H9 (cell line): Measurements from ENCODE around the gene ENOX2. TPM values are rescaled to one million over a fixed set of nuclear protein-coding genes. Genes with fewer than 3 reads are reported as not detected.

Source experiments
- DNase-seq: peaks from one replicate; pipeline ENCODE4 v3.0.0-alpha.2; 2017
- H2AFZ ChIP-seq: one replicate; pipeline ENCODE4 v1.6.1; 2013; ENCODE audit warnings: mild to moderate bottlenecking, low read length, control low read depth, moderate library complexity
- H2AK5ac ChIP-seq: 2 replicates; pipeline ENCODE4 v1.6.1; 2013; ENCODE audit warnings: low read length, control low read depth, mixed read lengths; ENCODE audit not compliant: insufficient read length
- H2BK120ac ChIP-seq: one replicate; pipeline ENCODE4 v1.6.1; 2013; ENCODE audit warnings: low read depth, mild to moderate bottlenecking, low read length, control low read depth, inconsistent platforms; ENCODE audit not compliant: poor library complexity, severe bottlenecking
- H2BK12ac ChIP-seq: 2 replicates; pipeline ENCODE4 v1.6.1; 2013; ENCODE audit warnings: low read length, control low read depth, mixed read lengths, low read depth; ENCODE audit not compliant: insufficient read length
- H2BK15ac ChIP-seq: 2 replicates; pipeline ENCODE4 v1.6.1; 2013; ENCODE audit warnings: low read depth, low read length, control low read depth
- H2BK20ac ChIP-seq: one replicate; pipeline ENCODE4 v1.6.1; 2013; ENCODE audit warnings: low read depth, mild to moderate bottlenecking, low read length, control low read depth, inconsistent platforms; ENCODE audit not compliant: poor library complexity, severe bottlenecking
- H2BK5ac ChIP-seq: 2 replicates; pipeline ENCODE4 v1.6.1; 2013; ENCODE audit warnings: low read length, control low read depth, mixed read lengths; ENCODE audit not compliant: insufficient read length
- H3K14ac ChIP-seq: 2 replicates; pipeline ENCODE4 v1.6.1; 2013; ENCODE audit warnings: low read length, control low read depth; ENCODE audit not compliant: insufficient read depth
- H3K18ac ChIP-seq: 2 replicates; pipeline ENCODE4 v1.6.1; 2013; ENCODE audit warnings: low read depth, mild to moderate bottlenecking, mixed read lengths, low read length, control low read depth; ENCODE audit not compliant: insufficient read length
- H3K23ac ChIP-seq: 2 replicates; pipeline ENCODE4 v1.6.1; 2013; ENCODE audit warnings: low read length, control low read depth, mixed read lengths, low read depth; ENCODE audit not compliant: insufficient read length
- H3K23me2 ChIP-seq: 2 replicates; pipeline ENCODE4 v1.6.1; 2013; ENCODE audit warnings: low read depth, mild to moderate bottlenecking, mixed read lengths, low read length, control low read depth; ENCODE audit not compliant: insufficient read length, poor library complexity, severe bottlenecking
- H3K27ac ChIP-seq: 2 replicates; pipeline ENCODE4 v1.5.1; 2013; ENCODE audit warnings: low read length, control low read depth, mixed read lengths, low read depth; ENCODE audit not compliant: insufficient read length
- H3K27me3 ChIP-seq: 2 replicates; pipeline ENCODE4 v1.6.1; 2013; ENCODE audit warnings: low read length, control low read depth, inconsistent platforms; ENCODE audit not compliant: insufficient read depth
- H3K4ac ChIP-seq: 2 replicates; pipeline ENCODE4 v1.6.1; 2013; ENCODE audit warnings: low read depth, mild to moderate bottlenecking, control low read depth, inconsistent platforms, low read length, moderate library complexity
- H3K4me1 ChIP-seq: 2 replicates; pipeline ENCODE4 v1.6.1; 2013; ENCODE audit warnings: low read length, control low read depth, inconsistent platforms; ENCODE audit not compliant: insufficient read depth
- H3K4me2 ChIP-seq: 2 replicates; pipeline ENCODE4 v1.6.1; 2013; ENCODE audit warnings: low read length, control low read depth, mixed read lengths; ENCODE audit not compliant: insufficient read length, insufficient read depth
- H3K56ac ChIP-seq: 2 replicates; pipeline ENCODE4 v1.6.1; 2013; ENCODE audit warnings: low read depth, mild to moderate bottlenecking, mixed read lengths, low read length, control low read depth; ENCODE audit not compliant: insufficient read length
- H3K79me1 ChIP-seq: 2 replicates; pipeline ENCODE4 v1.6.1; 2013; ENCODE audit warnings: low read depth, mild to moderate bottlenecking, moderate library complexity, low read length, control low read depth, inconsistent platforms; ENCODE audit not compliant: insufficient read depth, poor library complexity, severe bottlenecking
- H3K79me2 ChIP-seq: 2 replicates; pipeline ENCODE4 v1.6.1; 2013; ENCODE audit warnings: low read length, control low read depth, inconsistent platforms; ENCODE audit not compliant: insufficient read depth
- H3K9ac ChIP-seq: 2 replicates; pipeline ENCODE4 v1.6.1; 2013; ENCODE audit warnings: low read length, control low read depth, mixed read lengths; ENCODE audit not compliant: insufficient read length; ENCODE audit errors: extremely low read depth
- H3K9me3 ChIP-seq: one replicate; pipeline ENCODE4 v1.6.1; 2013; ENCODE audit warnings: low read depth, low read length, inconsistent platforms; ENCODE audit not compliant: control insufficient read depth
- H3T11ph ChIP-seq: one replicate; pipeline ENCODE4 v1.6.1; 2013; ENCODE audit warnings: mild to moderate bottlenecking, low read length, control low read depth, inconsistent platforms
- H4K20me1 ChIP-seq: one replicate; pipeline ENCODE4 v1.6.1; 2013; ENCODE audit not compliant: control insufficient read depth, insufficient read length, insufficient read depth
- H4K5ac ChIP-seq: 2 replicates; pipeline ENCODE4 v1.6.1; 2013; ENCODE audit warnings: low read depth, mild to moderate bottlenecking, mixed read lengths, low read length, control low read depth; ENCODE audit not compliant: insufficient read length
- H4K8ac ChIP-seq: replicated peaks from 2 replicates; pipeline ENCODE4 v1.6.1; 2013; ENCODE audit warnings: low read length, control low read depth, mixed read lengths, low read depth; ENCODE audit not compliant: insufficient read length
- H4K91ac ChIP-seq: 2 replicates; pipeline ENCODE4 v1.6.1; 2013; ENCODE audit warnings: low read depth, mild to moderate bottlenecking, moderate library complexity, mixed read lengths, low read length, control low read depth; ENCODE audit not compliant: insufficient read length
- H3K27ac Mint-ChIP-seq, 3 experiments: 2 replicates in 2 of 3; 3 replicates in 1 of 3; pipeline ENCODE4 v1.8.0; 2020 to 2021; ENCODE audit warnings: mixed read lengths in 3 of 3, mild to moderate bottlenecking in 1 of 3, moderate library complexity in 1 of 3
- H3K27me3 Mint-ChIP-seq: 2 replicates; pipeline ENCODE4 v1.8.0; 2021; ENCODE audit warnings: low read depth, mild to moderate bottlenecking, moderate library complexity, mixed read lengths
- H3K36me3 Mint-ChIP-seq, 3 experiments: 2 replicates in 2 of 3; 3 replicates in 1 of 3; pipeline ENCODE4 v1.8.0; 2020 to 2021; ENCODE audit warnings: low read depth in 3 of 3, mixed read lengths in 3 of 3; ENCODE audit not compliant: insufficient read depth in 1 of 3
- H3K4me1 Mint-ChIP-seq, 2 experiments: 2 replicates each; pipeline ENCODE4 v1.8.0; 2020; ENCODE audit warnings: mixed read lengths in 2 of 2
- H3K4me3 Mint-ChIP-seq, 2 experiments: 2 replicates in 1 of 2; 3 replicates in 1 of 2; pipeline ENCODE4 v1.8.0; 2020 to 2021; ENCODE audit warnings: mild to moderate bottlenecking in 2 of 2, mixed read lengths in 2 of 2, moderate library complexity in 1 of 2
- H3K9me3 Mint-ChIP-seq, 2 experiments: 2 replicates in 1 of 2; 3 replicates in 1 of 2; pipeline ENCODE4 v1.8.0; 2020; ENCODE audit warnings: mild to moderate bottlenecking in 2 of 2, mixed read lengths in 2 of 2, moderate library complexity in 1 of 2
- CTCF ChIP-seq: fragments of 200-600 bp; sonication (generic); conservative IDR thresholded peaks from 3 replicates; pipeline ENCODE4 v1.8.0; 2021; ENCODE audit warnings: antibody characterized with exemption, mild to moderate bottlenecking
- WGBS: extraction: QIAGEN DNeasy Blood & Tissue Kit; methylation state at CpG from one replicate; pipeline ENCODE4 v1.1.7; 2013; ENCODE audit warnings: missing lambda C conversion rate, low lambda C conversion rate, mixed read lengths; ENCODE audit not compliant: insufficient read length; ENCODE audit errors: extremely low coverage; 5-methylcytosine and 5-hydroxymethylcytosine counted together
- total RNA-seq: library from RNA; stranded (reverse); gene quantifications from 2 replicates; pipeline ENCODE4 v1.2.1, GENCODE V29; 2021

Gene ENOX2
- total RNA-seq, 1 experiment from 2014 or later = 17.7 TPM

- no CpG with 5 or more reads among the region's 1 CpG for WGBS
- H3K4me2 ChIP-seq = no peak overlapping the region
- no peak for TF ChIP-seq CTCF
Observed at GRCh38 chrX:130758072-130758471, 144.9 kb downstream of the ENOX2 start.

More at GRCh38 chrX:130758072-130758471, 144.9 kb downstream of the ENOX2 start:
- H3K9me3 ChIP-seq = no peaks in the 10 kb centered on the region
- Mint-ChIP-seq H3K4me3 (no peak overlapping the region), H3K4me1 (no peaks in the 10 kb centered on the region), H3K27me3 (no peaks in the 10 kb centered on the region), H3K27ac (no peak overlapping the region), H3K36me3 (no peaks in the 10 kb centered on the region), H3K9me3 (no peaks in the 10 kb centered on the region)
- no peaks in the 10 kb centered on the region for H3K79me1 ChIP-seq
- no peak overlapping the region for H2BK5ac ChIP-seq
- H3K27ac ChIP-seq = no peak overlapping the region
- no peaks in the 10 kb centered on the region for H3K79me2 ChIP-seq
- no peaks in the 10 kb centered on the region for H4K20me1 ChIP-seq
- H3K27me3 ChIP-seq = no peaks in the 10 kb centered on the region
- H2AFZ ChIP-seq = no peak overlapping the region
- H2BK15ac ChIP-seq = no peak overlapping the region
- H3K9ac ChIP-seq = no peak overlapping the region
- H3T11ph ChIP-seq = no peak overlapping the region
- no peak overlapping the region for H3K23ac ChIP-seq
- H3K18ac ChIP-seq = no peak overlapping the region
- H2BK12ac ChIP-seq = no peak overlapping the region
- DNase-seq = no peak
- no peaks in the 10 kb centered on the region for H3K23me2 ChIP-seq
- H3K14ac ChIP-seq = no peak overlapping the region
- no peak overlapping the region for H2BK20ac ChIP-seq
- no peak overlapping the region for H2BK120ac ChIP-seq
- H2AK5ac ChIP-seq = no peak overlapping the region
- H3K4ac ChIP-seq = no peak overlapping the region
- no peaks in the 10 kb centered on the region for H3K4me1 ChIP-seq
- no peak overlapping the region for H4K5ac ChIP-seq
- H4K91ac ChIP-seq = no peak overlapping the region
- H4K8ac ChIP-seq = no peak overlapping the region
- no peak overlapping the region for H3K56ac ChIP-seq
